Right lobe of liver (tissue), 6 donors: ENCODE measurements around the gene SFRP4. TPM values are rescaled to one million over a fixed set of nuclear protein-coding genes. Genes with fewer than 3 reads are reported as not detected.

Experiments used
- ATAC-seq, 4 donors: fragments of 200-7000 bp; cut with Tn5 transposase; one replicate each; pipeline ENCODE4 v1.9.1; 2020; ENCODE audit warnings: mild to moderate bottlenecking in 4 of 4, moderate library complexity in 4 of 4
- DNase-seq, 3 donors: peaks; one replicate each; pipeline ENCODE4 v3.0.0-alpha.2; 2020
- H3K27ac ChIP-seq, 3 donors: fragments of 200-600 bp; one replicate each; pipeline ENCODE4 v1.8.0; 2022
- H3K27me3 ChIP-seq, 2 donors: fragments of 200-600 bp; one replicate each; pipeline ENCODE4 v1.8.0; 2022
- H3K36me3 ChIP-seq, 4 donors: fragments of 200-600 bp; sonication (generic) in 1 of 4; one replicate each; pipeline versions ENCODE4 v1.5.1 to v1.8.0; 2017 to 2022; ENCODE audit warnings: control low read depth in 1 of 4
- H3K4me1 ChIP-seq, 4 donors: fragments of 200-600 bp; sonication (generic) in 1 of 4; one replicate each; pipeline versions ENCODE4 v1.5.1 to v1.8.0; 2017 to 2022; ENCODE audit warnings: control low read depth in 1 of 4
- H3K4me3 ChIP-seq, 3 donors: fragments of 200-600 bp; one replicate each; pipeline ENCODE4 v1.8.0; 2022
- H3K9me3 ChIP-seq, 4 donors: fragments of 200-600 bp; sonication (generic) in 1 of 4; one replicate each; pipeline versions ENCODE4 v1.5.1 to v1.8.0; 2017 to 2022; ENCODE audit warnings: control low read depth in 1 of 4
- CTCF ChIP-seq, 4 donors: fragments of 200-600 bp in 3 of 4; fragments of 450-650 bp in 1 of 4; IDR thresholded peaks; one replicate each; pipeline versions ENCODE4 v1.5.1 to v1.8.0; 2016 to 2022; ENCODE audit warnings: antibody characterized with exemption in 4 of 4, mild to moderate bottlenecking in 2 of 4
- POLR2A ChIP-seq: fragments of 450-650 bp; IDR thresholded peaks from one replicate; pipeline ENCODE4 v1.6.1; 2017; ENCODE audit warnings: antibody characterized with exemption, mild to moderate bottlenecking
- WGBS: methylation state at CpG from one replicate; pipeline ENCODE4 v1.1.6; 2018; ENCODE audit warnings: low coverage, low lambda C conversion rate; ENCODE audit not compliant: insufficient coverage; ENCODE audit errors: missing lambda C conversion rate; 5-methylcytosine and 5-hydroxymethylcytosine counted together
- intact Hi-C, 2 donors: fragments of 100-400 bp; cut with DNase I; formaldehyde crosslinking; loops; one replicate each; pipeline versions ENCODE4 v1.11.2 to v1.14.1; 2022
- total RNA-seq, 6 experiments: library from RNA; depleted of rRNA in 2 of 6; stranded (reverse); fragments of >200 nt in 2 of 6; fragmentation: NEBNext Ultra II Directional in 3 of 6; extraction: Animal tissue kit (Norgen Biotek cat#: 25700) in 3 of 6; gene quantifications; one replicate each; pipeline versions ENCODE4 v1.1.0 to v1.2.4, GENCODE V29; 2016 to 2023
- donor health status: DM: no; HTN: yes; CAD: no.
- donor health status: DM: no; HTN: no; CAD: no.
- donor health status: DM: no; HTN: no; CAD: no.
- donor health status: DM: no; HTN: yes; CAD: no.
- donor health status: DM: no; HTN: yes; CAD: no.

The SFRP4 gene
- total RNA-seq, 6 experiments from 2014 or later = 0.15 to 0.46 (median 0.37) TPM; not detected in 1

GRCh38 chr7:37894671-37895070 lies 21.9 kb downstream of the SFRP4 start:
- no peaks in the 10 kb centered on the region for H3K4me1 ChIP-seq
- intact Hi-C loops = loop anchor here in 1 of 2 donors (10.0 kb wide), 1 partner anchor 330 kb away; no protein-coding TSS in a partner anchor

GRCh38 chr7:37893359-37893758 lies 23.3 kb downstream of the SFRP4 start:
- TF ChIP-seq CTCF (IDR thresholded peaks at IDR 0.05) (no peak), POLR2A (no peak)
- ATAC-seq = no peak

More at GRCh38 chr7:37894671-37895070, 21.9 kb downstream of the SFRP4 start:
- WGBS = 96% methylated on average over 3 of the region's 3 CpGs
- H3K27me3 ChIP-seq = no peaks in the 10 kb centered on the region
- H3K4me3 ChIP-seq = no peak overlapping the region
- H3K27ac ChIP-seq = no peak overlapping the region
- TF ChIP-seq CTCF (IDR thresholded peaks at IDR 0.05) (no peak), POLR2A (no peak)
- no peaks in the 10 kb centered on the region for H3K9me3 ChIP-seq
- DNase-seq = no peak
- no peaks in the 10 kb centered on the region for H3K36me3 ChIP-seq
- ATAC-seq = no peak

GRCh38 chr7:37882086-37882485 lies 34.5 kb downstream of the SFRP4 start:
- no peak overlapping the region for H3K27ac ChIP-seq
- no peaks in the 10 kb centered on the region for H3K9me3 ChIP-seq
- 60% methylated on average over 5 of the region's 6 CpGs for WGBS
- intact Hi-C loops = no loop called here
- no peak for ATAC-seq
- H3K4me3 ChIP-seq = no peak overlapping the region
- no peak for TF ChIP-seq CTCF (IDR thresholded peaks at IDR 0.05)
- TF ChIP-seq POLR2A = no peak
- DNase-seq = no peak
- H3K4me1 ChIP-seq = no peaks in the 10 kb centered on the region
- no peaks in the 10 kb centered on the region for H3K27me3 ChIP-seq
- H3K36me3 ChIP-seq = no peaks in the 10 kb centered on the region

More at GRCh38 chr7:37893359-37893758, 23.3 kb downstream of the SFRP4 start:
- Histone ChIP-seq H3K9me3 (no peaks in the 10 kb centered on the region), H3K36me3 (no peaks in the 10 kb centered on the region), H3K27me3 (no peaks in the 10 kb centered on the region), H3K4me3 (no peak overlapping the region), H3K27ac (no peak overlapping the region), H3K4me1 (no peaks in the 10 kb centered on the region)
- intact Hi-C loops = loop anchor here in 1 of 2 donors (10.0 kb wide), 1 partner anchor 331 kb away; no protein-coding TSS in a partner anchor
- no peak for DNase-seq

Other genes starting within 250 kb of the SFRP4 start
- gene GPR141, start 233.1 kb downstream of the SFRP4 start, total RNA-seq = under 1 TPM in 2 of 6 experiments, not detected in 4; 0.51 to 0.60 TPM
- gene NME8, start 68.2 kb downstream of the SFRP4 start, total RNA-seq = under 1 TPM in 1 of 6 experiments, not detected in 5; 0.53 TPM
- 10 to 100 TPM in 3 of 6 experiments, 1 to 10 TPM in 3; 4.1 to 34.1 (median 13.2) TPM for gene EPDR1, start 3.8 kb upstream of the SFRP4 start, total RNA-seq